Activated T-helper 17 cell treated with anti-CD3 and anti-CD28 coated beads, Interleukin-2, amount 50 U/mL, for 72 hours (primary cell): Measurements from ENCODE around the gene INS. TPM values are rescaled to one million over a fixed set of nuclear protein-coding genes. Genes with fewer than 3 reads are reported as not detected.

ENCODE experiments used
- ATAC-seq: fragments of 150-1000 bp; cut with Tn5 transposase; replicated peaks from 2 replicates; pipeline ENCODE4 v1.10.0; 2021; ENCODE audit warnings: mild to moderate bottlenecking, moderate library complexity
- H3K27ac Mint-ChIP-seq: one replicate; pipeline ENCODE4 v1.8.0; 2022; ENCODE audit warnings: mixed read lengths
- H3K27me3 Mint-ChIP-seq: one replicate; pipeline ENCODE4 v1.8.0; 2022; ENCODE audit warnings: mixed read lengths
- H3K36me3 Mint-ChIP-seq: one replicate; pipeline ENCODE4 v1.8.0; 2022; ENCODE audit warnings: low read depth, mild to moderate bottlenecking, mixed read lengths
- H3K4me1 Mint-ChIP-seq: one replicate; pipeline ENCODE4 v1.8.0; 2022; ENCODE audit warnings: mixed read lengths
- H3K4me3 Mint-ChIP-seq: one replicate; pipeline ENCODE4 v1.8.0; 2022; ENCODE audit warnings: mild to moderate bottlenecking, mixed read lengths
- H3K9me3 Mint-ChIP-seq: one replicate; pipeline ENCODE4 v1.8.0; 2022; ENCODE audit warnings: mixed read lengths
- total RNA-seq, 2 donors: library from RNA; stranded (reverse); gene quantifications; one replicate each; pipeline ENCODE4 v1.2.3, GENCODE V29; 2022

INS gene
- total RNA-seq, 2 donors from 2014 or later, result not detected

DNA sequence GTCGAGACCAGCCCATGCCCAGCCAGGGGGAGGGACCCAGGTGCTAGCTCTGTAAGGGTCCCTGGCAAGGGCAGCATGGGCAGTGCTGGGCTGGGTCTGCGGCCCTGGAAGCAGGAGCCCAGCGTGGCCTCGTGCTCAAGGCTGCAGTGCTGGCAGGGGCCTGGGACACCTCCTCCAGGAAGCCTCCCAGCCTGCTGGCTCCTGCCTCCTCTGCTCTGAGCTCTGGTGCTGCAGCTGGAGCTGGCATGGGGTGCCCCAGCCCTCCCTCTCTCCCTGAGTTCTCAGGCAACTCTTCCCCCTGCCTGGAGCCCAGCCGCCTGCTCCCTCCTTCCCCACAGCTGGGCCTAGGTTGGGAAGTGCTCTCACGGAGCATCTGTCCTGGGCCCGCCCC, 6.8 kb downstream of the INS start:
- Mint-ChIP-seq H3K36me3 (no peaks in the 10 kb centered on the region), H3K9me3 (no peaks in the 10 kb centered on the region), H3K4me3 (no peak overlapping the region), H3K27me3 (peaks cover 15% of the 10 kb centered on the region), H3K27ac (no peak overlapping the region), H3K4me1 (no peaks in the 10 kb centered on the region)
- no peak for ATAC-seq

DNA sequence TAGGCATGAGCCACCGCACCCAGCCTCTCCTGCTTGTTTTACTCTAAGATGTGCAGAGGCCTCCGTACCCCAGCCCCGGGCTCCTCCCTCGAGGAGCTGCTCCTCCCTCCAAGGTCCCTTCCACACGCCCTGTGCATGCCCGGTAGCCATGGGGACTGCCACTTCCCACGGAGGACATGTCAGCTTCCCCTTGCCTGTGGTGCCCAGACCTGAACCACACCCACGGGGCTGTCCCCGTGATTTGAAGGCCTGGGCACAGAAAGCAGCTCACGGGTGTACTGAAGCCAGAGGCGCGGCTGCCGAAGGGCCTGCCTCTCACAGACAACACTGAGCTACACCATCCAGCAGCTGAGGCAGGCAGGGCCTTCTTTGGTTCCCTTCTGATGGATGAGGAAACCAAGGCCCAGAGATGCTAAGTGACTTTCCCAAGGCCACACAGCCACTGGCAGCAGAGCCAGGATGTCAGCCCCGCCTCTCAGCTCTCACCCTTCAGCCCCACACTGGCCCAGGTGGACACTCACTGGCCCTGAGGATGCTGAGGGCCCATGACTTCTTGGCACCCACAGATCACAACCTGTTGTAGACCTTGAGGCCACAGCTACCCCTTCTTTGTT, 7.3 kb downstream of the INS start:
- Mint-ChIP-seq H3K36me3 (no peaks in the 10 kb centered on the region), H3K4me3 (no peak overlapping the region), H3K27ac (no peak overlapping the region), H3K9me3 (no peaks in the 10 kb centered on the region), H3K27me3 (peaks cover 20% of the 10 kb centered on the region), H3K4me1 (no peaks in the 10 kb centered on the region)
- ATAC-seq, result no peak

DNA sequence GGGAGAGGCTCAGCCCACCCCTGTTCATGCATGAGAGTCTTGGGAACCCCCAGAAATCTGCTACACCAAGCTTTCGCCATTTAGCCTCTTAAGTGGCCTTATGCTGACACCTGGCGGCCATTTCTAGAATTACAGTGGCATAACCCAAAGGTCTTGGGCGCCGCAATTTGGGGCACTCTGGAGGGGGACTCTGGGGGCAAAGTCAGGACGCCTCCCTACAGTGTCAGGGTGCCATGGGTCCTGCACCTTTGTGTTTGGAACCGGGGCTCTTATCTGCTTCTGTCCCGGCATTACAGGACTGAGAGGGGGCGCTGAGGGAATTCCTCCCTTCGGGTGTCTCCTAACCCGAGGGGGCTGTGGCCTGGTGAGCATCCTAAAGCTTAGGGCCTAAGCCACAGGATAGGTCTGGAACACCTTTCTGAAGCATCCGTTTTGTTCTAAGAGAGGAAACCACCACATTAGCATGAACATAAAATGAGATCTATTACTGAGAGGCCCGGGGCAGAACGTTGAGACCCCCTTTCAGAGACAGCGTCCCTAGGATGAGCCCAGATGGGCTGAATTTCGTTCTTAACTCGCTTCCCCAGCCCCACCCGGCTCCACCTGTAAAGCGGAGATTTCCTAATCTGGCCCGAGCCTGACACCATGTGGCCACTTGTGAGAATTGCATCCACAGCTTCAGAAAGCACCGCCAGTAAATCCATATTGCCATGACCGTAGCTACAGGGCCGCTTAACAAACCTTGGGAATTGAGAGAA, 9.3 kb downstream of the INS start:
- peaks cover 35% of the 10 kb centered on the region for H3K27me3 Mint-ChIP-seq
- H3K27ac Mint-ChIP-seq, result peak overlapping the region; percentile 41
- H3K4me3 Mint-ChIP-seq, result peak overlapping the region; percentile 50
- H3K36me3 Mint-ChIP-seq, result no peaks in the 10 kb centered on the region
- H3K9me3 Mint-ChIP-seq, result no peaks in the 10 kb centered on the region
- no peaks in the 10 kb centered on the region for H3K4me1 Mint-ChIP-seq
- peak; percentile 74 for ATAC-seq

DNA sequence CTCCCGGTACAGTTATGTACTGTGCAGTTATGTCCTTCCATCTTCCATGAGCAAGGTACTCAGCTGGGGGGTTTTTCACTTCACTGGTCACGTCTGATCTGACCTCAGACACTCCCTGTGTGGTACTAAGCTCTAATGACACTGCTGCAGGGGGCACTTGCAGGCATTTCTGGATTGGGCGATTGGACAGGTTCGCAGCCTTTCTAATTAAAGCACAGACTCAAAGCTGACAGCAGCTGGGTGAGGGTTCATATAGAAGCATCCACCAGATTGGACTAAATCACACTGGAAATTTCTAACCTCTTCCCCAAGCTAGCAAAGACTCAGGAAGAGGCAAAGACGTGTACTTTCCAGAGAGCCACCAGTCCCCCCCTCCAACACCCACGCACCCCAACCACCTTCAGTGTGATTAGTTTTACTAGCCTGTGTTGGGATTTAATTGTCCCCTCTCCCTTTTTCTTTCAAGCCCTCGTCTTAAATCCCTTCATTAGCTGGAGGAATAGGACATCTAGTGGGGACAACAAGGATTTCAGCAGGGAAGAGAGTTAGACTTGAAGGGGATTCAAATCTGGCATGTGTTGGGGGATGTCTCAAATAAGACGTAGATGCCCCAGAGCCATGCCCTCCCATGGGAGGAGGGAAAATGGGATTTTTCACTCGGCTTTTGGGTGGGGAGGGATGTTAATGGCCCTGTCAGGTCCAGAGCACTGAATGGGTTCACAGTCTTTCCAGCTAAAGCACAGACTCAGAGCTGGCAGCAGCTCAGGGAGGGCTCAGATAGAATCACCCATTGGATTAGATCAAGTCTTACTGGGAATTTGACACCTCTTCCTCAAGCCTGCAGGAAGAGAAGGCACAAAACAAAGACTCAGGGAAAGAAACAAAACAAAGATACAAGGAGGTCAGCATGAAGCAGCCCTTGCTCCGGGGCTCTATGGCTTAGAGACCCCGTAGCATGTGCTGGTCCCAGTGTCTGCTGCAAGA, 10.9 kb downstream of the INS start:
- Mint-ChIP-seq H3K36me3 (no peaks in the 10 kb centered on the region), H3K4me3 (no peak overlapping the region), H3K4me1 (no peaks in the 10 kb centered on the region), H3K27me3 (peaks cover 46% of the 10 kb centered on the region), H3K27ac (no peak overlapping the region), H3K9me3 (no peaks in the 10 kb centered on the region)
- no peak for ATAC-seq

DNA sequence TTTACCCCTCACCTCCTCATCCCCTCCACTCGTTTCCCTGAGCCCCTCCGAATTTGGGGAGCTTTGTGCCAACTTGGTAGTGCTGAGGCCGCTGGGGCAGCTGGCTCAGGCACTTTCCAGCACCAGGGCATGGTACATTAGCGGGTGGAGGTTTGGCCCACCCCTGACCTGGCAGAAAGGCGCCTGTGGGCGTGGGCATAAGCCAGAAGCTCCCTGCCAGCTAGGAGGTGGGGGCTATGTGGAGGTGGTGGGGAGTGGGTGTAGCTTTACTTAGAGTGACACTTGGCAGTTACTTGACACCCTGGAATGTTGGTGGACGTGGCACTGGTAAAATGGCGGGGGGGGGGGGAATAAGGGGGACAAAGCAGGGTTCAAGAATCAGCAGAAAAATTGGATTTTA, 11.5 kb downstream of the INS start:
- no peak overlapping the region for H3K27ac Mint-ChIP-seq
- H3K4me3 Mint-ChIP-seq, result no peak overlapping the region
- no peaks in the 10 kb centered on the region for H3K9me3 Mint-ChIP-seq
- ATAC-seq, result no peak
- no peaks in the 10 kb centered on the region for H3K4me1 Mint-ChIP-seq
- H3K27me3 Mint-ChIP-seq, result peaks cover 50% of the 10 kb centered on the region
- no peaks in the 10 kb centered on the region for H3K36me3 Mint-ChIP-seq

DNA sequence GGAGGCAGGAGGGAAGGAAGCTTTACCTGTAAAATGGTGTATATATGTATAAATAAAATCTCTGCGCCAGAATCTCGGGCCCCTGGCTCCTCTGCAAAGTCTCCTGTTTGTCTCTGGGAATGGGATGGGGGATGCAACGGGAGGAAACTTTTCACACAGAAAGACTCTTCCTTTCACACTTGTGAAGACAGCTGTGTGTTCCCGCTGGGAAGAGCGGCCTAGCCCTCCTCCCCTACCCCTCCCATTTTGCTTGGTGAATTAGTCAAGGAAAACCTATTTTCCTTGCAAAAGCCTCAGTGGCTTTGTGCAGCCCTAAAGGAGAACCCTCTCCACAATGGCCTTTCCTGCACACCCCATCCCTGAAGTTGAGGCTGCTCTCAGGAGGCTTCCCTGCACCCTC, 12.4 kb downstream of the INS start:
- ATAC-seq, result no peak
- H3K27me3 Mint-ChIP-seq, result peaks cover 50% of the 10 kb centered on the region
- H3K27ac Mint-ChIP-seq, result no peak overlapping the region
- H3K4me3 Mint-ChIP-seq, result no peak overlapping the region
- H3K36me3 Mint-ChIP-seq, result no peaks in the 10 kb centered on the region
- H3K9me3 Mint-ChIP-seq, result no peaks in the 10 kb centered on the region
- H3K4me1 Mint-ChIP-seq, result no peaks in the 10 kb centered on the region

DNA sequence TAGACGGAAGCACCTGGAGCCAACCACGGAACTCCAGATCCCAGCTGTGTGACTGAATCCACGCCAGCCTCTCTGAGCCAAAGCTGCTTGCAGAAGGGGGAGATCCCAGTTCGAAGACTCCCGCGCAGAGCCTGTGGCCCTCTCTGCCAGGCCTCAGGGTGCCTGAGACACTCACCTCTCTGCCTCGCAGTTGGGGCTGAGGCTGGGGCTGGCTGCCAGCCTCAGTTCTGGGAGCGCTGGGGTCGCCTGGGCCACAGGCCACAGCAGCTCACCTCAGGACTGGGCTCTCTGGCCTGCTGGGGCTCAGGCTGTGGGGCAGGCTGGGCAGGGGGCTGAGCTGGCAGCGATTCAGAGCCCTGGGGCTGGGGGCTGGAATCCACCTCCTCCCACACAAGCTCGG, 13.6 kb downstream of the INS start:
- peaks cover 51% of the 10 kb centered on the region for H3K27me3 Mint-ChIP-seq
- ATAC-seq, result no peak
- H3K36me3 Mint-ChIP-seq, result no peaks in the 10 kb centered on the region
- H3K4me1 Mint-ChIP-seq, result peaks cover 5% of the 10 kb centered on the region
- no peak overlapping the region for H3K4me3 Mint-ChIP-seq
- H3K27ac Mint-ChIP-seq, result no peak overlapping the region
- H3K9me3 Mint-ChIP-seq, result no peaks in the 10 kb centered on the region

DNA sequence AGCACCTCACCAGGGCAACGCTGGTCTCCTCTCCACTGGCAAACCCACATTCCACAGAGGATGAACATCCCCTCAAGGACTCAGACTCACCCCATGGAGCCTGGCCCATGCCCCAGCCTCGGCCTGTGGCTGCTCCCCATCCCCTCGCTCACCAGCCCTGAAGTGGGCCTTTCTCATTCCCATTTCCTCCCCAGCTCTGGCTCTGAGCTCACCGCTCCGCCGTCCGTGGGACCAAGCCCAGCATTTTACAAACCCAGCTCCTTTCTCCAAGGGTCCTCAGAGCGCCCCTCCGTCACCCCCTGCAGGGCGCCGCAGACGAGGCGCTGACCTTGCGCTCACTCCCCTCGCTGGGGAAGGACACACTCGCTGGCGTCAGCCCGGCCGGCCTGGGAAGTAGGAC, 15.0 kb downstream of the INS start:
- H3K27me3 Mint-ChIP-seq, result peaks cover 58% of the 10 kb centered on the region
- ATAC-seq, result no peak
- H3K27ac Mint-ChIP-seq, result no peak overlapping the region
- peaks cover 5% of the 10 kb centered on the region for H3K36me3 Mint-ChIP-seq
- H3K4me1 Mint-ChIP-seq, result peaks cover 14% of the 10 kb centered on the region
- no peak overlapping the region for H3K4me3 Mint-ChIP-seq
- H3K9me3 Mint-ChIP-seq, result no peaks in the 10 kb centered on the region

DNA sequence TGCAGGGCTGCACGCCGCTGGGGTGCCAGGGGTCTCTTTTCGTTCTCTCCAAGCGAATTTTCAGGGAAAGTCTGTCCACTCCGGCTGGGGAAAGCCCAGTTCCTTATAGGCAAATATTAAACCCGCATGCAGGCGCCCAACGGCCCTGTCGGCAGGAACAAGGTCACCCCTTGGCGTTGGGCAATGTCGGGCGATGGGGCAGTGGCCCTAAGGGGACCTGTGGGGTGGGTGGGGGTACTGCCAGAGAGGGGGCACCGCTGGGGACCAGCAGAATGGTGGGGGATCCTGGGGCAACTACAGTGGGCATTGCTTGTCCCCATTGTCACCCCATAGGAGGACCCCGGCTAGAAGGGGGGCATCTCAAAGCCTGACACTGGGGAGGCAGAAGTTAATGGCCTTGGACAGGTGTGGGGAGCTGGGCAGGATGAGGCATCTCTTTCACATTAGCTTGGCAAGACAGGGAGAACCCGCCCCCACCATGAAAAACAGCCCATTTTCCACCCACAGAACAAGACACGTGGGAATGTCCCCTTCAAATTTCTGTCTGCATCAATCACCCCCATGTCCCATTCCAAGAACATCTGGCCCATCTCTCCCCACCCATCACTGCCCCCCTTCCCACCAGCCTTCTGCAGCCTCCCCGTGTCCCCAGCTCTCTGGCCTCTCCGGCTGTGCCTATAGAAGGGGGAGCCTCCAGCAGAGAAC, 16.3 kb downstream of the INS start:
- H3K9me3 Mint-ChIP-seq, result no peaks in the 10 kb centered on the region
- peaks cover 6% of the 10 kb centered on the region for H3K36me3 Mint-ChIP-seq
- ATAC-seq, result no peak
- no peak overlapping the region for H3K27ac Mint-ChIP-seq
- peaks cover 48% of the 10 kb centered on the region for H3K27me3 Mint-ChIP-seq
- peak overlapping the region; percentile 60 for H3K4me3 Mint-ChIP-seq
- peaks cover 15% of the 10 kb centered on the region for H3K4me1 Mint-ChIP-seq

DNA sequence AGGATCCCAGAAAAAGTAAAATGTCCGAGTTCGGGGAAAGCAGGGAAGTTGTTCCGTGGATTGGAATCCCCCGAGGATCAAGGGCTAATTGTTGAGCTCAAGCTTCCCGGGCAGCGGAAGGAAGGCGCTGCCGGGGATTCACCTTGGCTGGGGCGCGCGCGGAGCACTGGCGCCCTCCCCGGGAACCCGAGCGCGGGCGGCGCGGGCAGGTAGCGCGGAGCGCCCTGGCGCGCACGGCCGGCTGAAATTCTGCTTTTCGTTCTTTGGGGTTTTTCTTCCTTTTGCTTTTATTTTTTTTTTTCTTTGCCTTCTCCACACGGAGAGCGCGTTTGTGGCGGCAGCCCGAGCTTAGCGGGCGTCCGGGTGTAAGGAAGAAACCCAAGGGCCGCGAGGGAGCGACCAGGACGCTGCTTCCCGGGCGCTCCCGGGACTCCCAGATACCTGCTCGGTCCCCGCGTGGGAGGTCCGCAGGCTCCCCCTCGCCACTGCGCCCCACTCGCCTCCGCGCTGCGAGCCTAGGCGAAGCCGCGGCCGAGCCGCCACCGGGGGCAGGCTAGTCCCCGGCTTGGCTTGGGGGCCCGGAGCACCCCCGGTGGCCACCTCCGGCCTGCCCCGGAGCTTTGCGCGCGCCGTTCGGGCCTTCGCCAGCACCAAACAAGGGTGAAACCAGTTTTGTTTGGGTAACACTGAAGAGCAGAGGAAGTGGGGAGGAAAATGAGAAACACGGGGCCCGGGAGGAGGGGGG, 17.0 kb downstream of the INS start:
- Mint-ChIP-seq H3K27ac (peak overlapping the region; percentile 26), H3K4me3 (peak overlapping the region; percentile 60), H3K9me3 (no peaks in the 10 kb centered on the region), H3K4me1 (peaks cover 15% of the 10 kb centered on the region), H3K27me3 (peaks cover 46% of the 10 kb centered on the region), H3K36me3 (peaks cover 6% of the 10 kb centered on the region)
- ATAC-seq, result peak; percentile 38

DNA sequence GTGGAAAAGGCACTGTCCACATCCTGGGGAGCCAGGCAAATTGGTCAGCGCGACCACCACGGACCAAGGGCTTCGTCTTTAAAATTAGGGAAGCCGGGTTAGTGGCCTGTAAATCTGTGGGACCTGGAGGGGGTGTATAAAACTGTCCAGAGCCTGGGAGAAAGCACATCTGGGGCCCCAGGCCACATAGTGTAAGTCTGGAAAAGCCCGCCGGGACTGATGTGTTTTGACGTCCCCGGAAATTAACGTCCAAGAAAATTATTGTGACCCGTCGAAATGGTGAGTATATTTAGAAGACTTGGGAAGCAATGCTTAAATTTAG, 17.6 kb downstream of the INS start:
- ATAC-seq, result no peak
- Mint-ChIP-seq H3K27ac (peak overlapping the region; percentile 26), H3K4me3 (peak overlapping the region; percentile 60), H3K27me3 (peaks cover 42% of the 10 kb centered on the region), H3K36me3 (peaks cover 6% of the 10 kb centered on the region), H3K4me1 (peaks cover 15% of the 10 kb centered on the region), H3K9me3 (no peaks in the 10 kb centered on the region)

DNA sequence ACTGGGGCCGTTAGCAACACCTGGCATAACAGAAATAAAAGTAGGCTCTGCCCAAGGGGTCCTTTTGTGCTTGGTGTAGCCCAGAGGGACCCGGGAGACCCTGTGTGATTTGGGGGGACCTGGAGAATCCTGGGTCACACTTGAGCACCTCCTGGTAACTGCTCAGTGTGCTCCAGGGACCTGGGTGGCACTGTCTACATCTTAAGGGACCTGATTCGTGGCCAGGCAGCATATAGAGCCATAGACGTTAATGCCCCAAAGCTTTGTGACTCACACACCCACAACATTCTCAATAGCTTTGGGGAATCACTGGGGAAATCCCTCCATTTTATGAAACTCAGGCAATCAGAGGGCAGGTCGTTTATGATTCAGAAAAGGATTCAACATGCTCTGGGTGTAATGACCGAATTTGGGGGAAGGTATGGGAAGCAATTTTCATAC, 18.2 kb downstream of the INS start:
- Mint-ChIP-seq H3K4me1 (peaks cover 15% of the 10 kb centered on the region), H3K9me3 (no peaks in the 10 kb centered on the region), H3K4me3 (peak overlapping the region; percentile 60), H3K27ac (peak overlapping the region; percentile 26), H3K27me3 (peaks cover 38% of the 10 kb centered on the region), H3K36me3 (peaks cover 6% of the 10 kb centered on the region)
- peak; percentile 94 for ATAC-seq

DNA sequence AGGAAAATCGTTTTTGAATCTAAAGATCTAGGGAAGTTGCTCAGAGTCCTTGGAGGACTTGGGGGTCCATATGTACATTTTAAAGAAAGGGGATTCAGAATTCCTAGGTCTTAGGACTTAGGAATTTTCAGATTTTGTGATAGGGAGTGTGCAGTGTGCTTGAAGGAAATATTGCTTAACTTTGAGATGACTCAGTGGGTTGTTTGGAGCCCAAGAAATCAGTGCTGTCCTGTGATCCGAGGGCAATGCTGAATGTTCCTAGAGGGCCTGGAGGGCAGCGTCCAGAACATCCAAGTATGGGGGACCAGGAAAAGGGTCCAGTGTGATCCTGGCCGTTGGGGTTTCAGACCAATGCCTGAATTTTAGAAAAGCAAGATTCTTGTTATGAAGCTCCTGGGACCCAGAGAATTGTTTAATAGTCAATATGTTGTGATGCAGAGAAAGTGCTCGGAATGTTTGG, 18.7 kb downstream of the INS start:
- H3K4me3 Mint-ChIP-seq, result peak overlapping the region; percentile 60
- no peaks in the 10 kb centered on the region for H3K9me3 Mint-ChIP-seq
- peaks cover 8% of the 10 kb centered on the region for H3K36me3 Mint-ChIP-seq
- peak overlapping the region; percentile 26 for H3K27ac Mint-ChIP-seq
- peaks cover 38% of the 10 kb centered on the region for H3K27me3 Mint-ChIP-seq
- H3K4me1 Mint-ChIP-seq, result peaks cover 15% of the 10 kb centered on the region
- no peak for ATAC-seq
